ENCODE data around the gene APELA.

DNA sequence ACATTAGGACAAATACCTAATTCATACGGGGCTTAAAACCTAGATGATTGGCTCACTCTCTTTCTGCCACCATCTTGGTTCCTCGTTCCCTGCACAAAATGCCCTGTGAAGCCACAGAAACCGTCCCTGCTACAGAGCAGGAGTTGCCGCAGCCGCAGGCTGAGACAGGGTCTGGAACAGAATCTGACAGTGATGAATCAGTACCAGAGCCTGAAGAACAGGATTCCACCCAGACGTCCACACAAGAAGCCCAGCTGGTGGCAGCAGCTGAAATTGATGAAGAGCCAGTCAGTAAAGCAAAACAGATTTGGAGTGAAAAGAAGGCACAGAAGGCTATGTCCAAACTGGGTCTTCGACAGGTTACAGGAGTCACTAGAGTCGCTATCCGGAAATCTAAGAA lies 66.2 kb downstream of the APELA start:
- TF ChIP-seq, protein P1, sequence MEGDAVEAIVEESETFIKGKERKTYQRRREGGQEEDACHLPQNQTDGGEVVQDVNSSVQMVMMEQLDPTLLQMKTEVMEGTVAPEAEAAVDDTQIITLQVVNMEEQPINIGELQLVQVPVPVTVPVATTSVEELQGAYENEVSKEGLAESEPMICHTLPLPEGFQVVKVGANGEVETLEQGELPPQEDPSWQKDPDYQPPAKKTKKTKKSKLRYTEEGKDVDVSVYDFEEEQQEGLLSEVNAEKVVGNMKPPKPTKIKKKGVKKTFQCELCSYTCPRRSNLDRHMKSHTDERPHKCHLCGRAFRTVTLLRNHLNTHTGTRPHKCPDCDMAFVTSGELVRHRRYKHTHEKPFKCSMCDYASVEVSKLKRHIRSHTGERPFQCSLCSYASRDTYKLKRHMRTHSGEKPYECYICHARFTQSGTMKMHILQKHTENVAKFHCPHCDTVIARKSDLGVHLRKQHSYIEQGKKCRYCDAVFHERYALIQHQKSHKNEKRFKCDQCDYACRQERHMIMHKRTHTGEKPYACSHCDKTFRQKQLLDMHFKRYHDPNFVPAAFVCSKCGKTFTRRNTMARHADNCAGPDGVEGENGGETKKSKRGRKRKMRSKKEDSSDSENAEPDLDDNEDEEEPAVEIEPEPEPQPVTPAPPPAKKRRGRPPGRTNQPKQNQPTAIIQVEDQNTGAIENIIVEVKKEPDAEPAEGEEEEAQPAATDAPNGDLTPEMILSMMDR (IDR thresholded peaks at IDR 0.05; ENCODE audit: low read length), result no peak
- no peak for TF ChIP-seq EZH2 (IDR thresholded peaks at IDR 0.05; ENCODE audit: borderline replicate concordance, low read length)

All from OCI-LY1 (cell line).